ENCODE results near the gene TMEM19. TPM values are rescaled to one million over a fixed set of nuclear protein-coding genes. Genes with fewer than 3 reads are reported as not detected.
A peak's percentile ranks its signal among the peaks of the same experiment; 100 is the strongest.
"Not testable (repeated sequence)": the region's sequence is repeated elsewhere in the genome, so short reads cannot be mapped to it uniquely, and the experiment has no call there.

Gene TMEM19
- total RNA-seq, 1 donor from 2014 or later = 19.4 TPM

GRCh38 chr12:71688961-71689570 is 3.2 kb downstream of the TMEM19 start:
- H3K4me3 Mint-ChIP-seq (ENCODE audit: low read depth) = no peak overlapping the region
- no peaks in the 10 kb centered on the region for H3K9me3 Mint-ChIP-seq (ENCODE audit: low read depth)
- peaks cover 11% of the 10 kb centered on the region for H3K4me1 Mint-ChIP-seq (ENCODE audit: low read depth)
- TF ChIP-seq, protein P1, sequence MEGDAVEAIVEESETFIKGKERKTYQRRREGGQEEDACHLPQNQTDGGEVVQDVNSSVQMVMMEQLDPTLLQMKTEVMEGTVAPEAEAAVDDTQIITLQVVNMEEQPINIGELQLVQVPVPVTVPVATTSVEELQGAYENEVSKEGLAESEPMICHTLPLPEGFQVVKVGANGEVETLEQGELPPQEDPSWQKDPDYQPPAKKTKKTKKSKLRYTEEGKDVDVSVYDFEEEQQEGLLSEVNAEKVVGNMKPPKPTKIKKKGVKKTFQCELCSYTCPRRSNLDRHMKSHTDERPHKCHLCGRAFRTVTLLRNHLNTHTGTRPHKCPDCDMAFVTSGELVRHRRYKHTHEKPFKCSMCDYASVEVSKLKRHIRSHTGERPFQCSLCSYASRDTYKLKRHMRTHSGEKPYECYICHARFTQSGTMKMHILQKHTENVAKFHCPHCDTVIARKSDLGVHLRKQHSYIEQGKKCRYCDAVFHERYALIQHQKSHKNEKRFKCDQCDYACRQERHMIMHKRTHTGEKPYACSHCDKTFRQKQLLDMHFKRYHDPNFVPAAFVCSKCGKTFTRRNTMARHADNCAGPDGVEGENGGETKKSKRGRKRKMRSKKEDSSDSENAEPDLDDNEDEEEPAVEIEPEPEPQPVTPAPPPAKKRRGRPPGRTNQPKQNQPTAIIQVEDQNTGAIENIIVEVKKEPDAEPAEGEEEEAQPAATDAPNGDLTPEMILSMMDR (IDR thresholded peaks at IDR 0.05; ENCODE audit: unreplicated experiment) = no peak
- peaks cover 2% of the 10 kb centered on the region for H3K36me3 Mint-ChIP-seq (ENCODE audit: insufficient read depth)
- no peak overlapping the region for H3K27ac Mint-ChIP-seq
- DNase-seq (ENCODE audit: low spot score, unreplicated experiment) = no peak
- H3K27me3 Mint-ChIP-seq = no peaks in the 10 kb centered on the region

DNA sequence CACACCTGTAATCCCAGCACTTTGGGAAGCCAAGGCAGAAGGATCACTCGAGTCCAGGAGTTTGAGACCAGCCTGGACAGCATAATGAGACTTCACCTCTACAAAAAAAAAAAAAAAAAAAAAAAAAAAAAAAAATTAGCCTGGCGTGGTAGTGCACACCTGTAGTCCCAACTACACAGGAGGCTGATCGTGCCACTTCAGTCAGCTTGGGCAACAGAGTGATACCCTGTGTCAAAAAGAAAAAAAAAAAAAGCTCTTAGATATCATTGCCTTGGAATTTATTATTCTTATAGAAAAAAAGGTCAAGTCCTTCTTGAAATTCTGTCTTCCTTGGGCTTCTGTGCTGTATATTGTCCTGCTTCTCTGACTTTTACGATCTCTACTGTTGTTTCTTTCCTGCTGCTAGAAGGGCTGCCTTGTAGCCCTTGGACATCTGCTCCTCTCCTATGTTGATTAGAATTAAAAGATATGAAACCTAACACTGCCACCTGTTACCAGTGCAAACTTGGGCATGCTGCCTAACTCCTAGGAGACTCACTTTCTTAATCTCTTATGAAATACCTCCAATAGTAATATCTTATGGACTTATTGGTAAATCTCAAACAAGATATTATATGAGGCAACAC is 5.7 kb downstream of the TMEM19 start:
- H3K4me1 Mint-ChIP-seq (ENCODE audit: low read depth) = peaks cover 10% of the 10 kb centered on the region
- no peaks in the 10 kb centered on the region for H3K27me3 Mint-ChIP-seq
- H3K9me3 Mint-ChIP-seq (ENCODE audit: low read depth) = no peaks in the 10 kb centered on the region
- no peak overlapping the region for H3K4me3 Mint-ChIP-seq (ENCODE audit: low read depth)
- no peak for DNase-seq (ENCODE audit: low spot score, unreplicated experiment)
- peaks cover 2% of the 10 kb centered on the region for H3K36me3 Mint-ChIP-seq (ENCODE audit: insufficient read depth)
- H3K27ac Mint-ChIP-seq = no peak overlapping the region
- TF ChIP-seq, protein P1 (IDR thresholded peaks at IDR 0.05; ENCODE audit: unreplicated experiment) = no peak

- H3K27me3 Mint-ChIP-seq = no peaks in the 10 kb centered on the region
- H3K36me3 Mint-ChIP-seq (ENCODE audit: insufficient read depth) = peaks cover 4% of the 10 kb centered on the region
- H3K27ac Mint-ChIP-seq = no peak overlapping the region
- no peak for DNase-seq (ENCODE audit: low spot score, unreplicated experiment)
- TF ChIP-seq, protein P1 (IDR thresholded peaks at IDR 0.05; ENCODE audit: unreplicated experiment) = no peak
- H3K4me1 Mint-ChIP-seq (ENCODE audit: low read depth) = peaks cover 3% of the 10 kb centered on the region
- no peaks in the 10 kb centered on the region for H3K9me3 Mint-ChIP-seq (ENCODE audit: low read depth)
- H3K4me3 Mint-ChIP-seq (ENCODE audit: low read depth) = no peak overlapping the region
These were observed 7.2 kb downstream of the TMEM19 start for GRCh38 chr12:71693126-71693525.

- H3K9me3 Mint-ChIP-seq (ENCODE audit: low read depth); H3K4me1 Mint-ChIP-seq (ENCODE audit: low read depth); DNase-seq (ENCODE audit: low spot score, unreplicated experiment); H3K36me3 Mint-ChIP-seq (ENCODE audit: insufficient read depth); H3K27ac Mint-ChIP-seq; H3K4me3 Mint-ChIP-seq (ENCODE audit: low read depth); H3K27me3 Mint-ChIP-seq: not testable (repeated sequence)
These were observed 7.8 kb downstream of the TMEM19 start for GRCh38 chr12:71693651-71694050.

DNA sequence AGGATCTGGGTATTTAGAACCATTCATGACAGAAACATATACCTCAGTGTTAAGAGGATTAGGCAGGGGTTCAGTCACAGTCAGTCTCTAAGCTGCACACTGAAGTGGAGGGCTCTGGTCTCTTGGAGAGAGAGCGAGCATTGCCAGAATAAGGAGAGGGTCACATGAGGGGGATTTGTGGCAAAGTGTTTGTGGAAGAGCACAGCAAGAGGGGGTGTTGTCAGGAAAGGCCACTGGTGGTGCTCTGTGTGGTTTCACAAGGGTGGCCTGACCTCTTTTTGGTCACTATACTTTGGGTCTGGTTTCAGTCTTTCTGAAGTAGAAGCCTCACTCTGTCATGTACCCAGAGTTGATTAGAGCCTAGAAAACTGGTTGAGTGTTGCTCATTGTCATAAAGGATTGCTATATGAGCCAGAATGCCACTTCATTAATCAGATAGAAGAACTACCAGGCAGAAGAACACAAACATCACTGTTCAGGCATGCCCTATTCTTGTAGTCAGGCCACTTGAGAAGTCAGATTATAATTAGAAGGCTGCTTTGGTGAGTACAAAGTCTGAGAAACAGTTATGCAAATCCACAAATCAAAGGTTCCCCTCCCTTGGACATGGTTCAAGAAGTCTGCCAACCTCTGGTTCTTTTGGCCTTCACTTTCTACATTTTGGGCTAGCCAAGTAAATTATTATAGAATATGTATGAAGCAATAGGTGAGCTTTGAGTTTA is 8.4 kb downstream of the TMEM19 start:
- peak overlapping the region; percentile 71 for H3K27ac Mint-ChIP-seq
- no peak for DNase-seq (ENCODE audit: low spot score, unreplicated experiment)
- H3K27me3 Mint-ChIP-seq = no peaks in the 10 kb centered on the region
- TF ChIP-seq, protein P1 (IDR thresholded peaks at IDR 0.05; ENCODE audit: unreplicated experiment) = no peak
- H3K4me1 Mint-ChIP-seq (ENCODE audit: low read depth) = no peaks in the 10 kb centered on the region
- H3K9me3 Mint-ChIP-seq (ENCODE audit: low read depth) = no peaks in the 10 kb centered on the region
- no peak overlapping the region for H3K4me3 Mint-ChIP-seq (ENCODE audit: low read depth)
- peaks cover 5% of the 10 kb centered on the region for H3K36me3 Mint-ChIP-seq (ENCODE audit: insufficient read depth)
